Measurements from ENCODE around the gene AHCTF1.
"Not testable (repeated sequence)": the region's sequence is repeated elsewhere in the genome, so short reads cannot be mapped to it uniquely, and the experiment has no call there.

Gene AHCTF1

GRCh38 chr1:246831543-246831942, 100.2 kb downstream of the AHCTF1 start:
- no peak overlapping the region for H3K27ac ChIP-seq
- TF ChIP-seq, protein P1, sequence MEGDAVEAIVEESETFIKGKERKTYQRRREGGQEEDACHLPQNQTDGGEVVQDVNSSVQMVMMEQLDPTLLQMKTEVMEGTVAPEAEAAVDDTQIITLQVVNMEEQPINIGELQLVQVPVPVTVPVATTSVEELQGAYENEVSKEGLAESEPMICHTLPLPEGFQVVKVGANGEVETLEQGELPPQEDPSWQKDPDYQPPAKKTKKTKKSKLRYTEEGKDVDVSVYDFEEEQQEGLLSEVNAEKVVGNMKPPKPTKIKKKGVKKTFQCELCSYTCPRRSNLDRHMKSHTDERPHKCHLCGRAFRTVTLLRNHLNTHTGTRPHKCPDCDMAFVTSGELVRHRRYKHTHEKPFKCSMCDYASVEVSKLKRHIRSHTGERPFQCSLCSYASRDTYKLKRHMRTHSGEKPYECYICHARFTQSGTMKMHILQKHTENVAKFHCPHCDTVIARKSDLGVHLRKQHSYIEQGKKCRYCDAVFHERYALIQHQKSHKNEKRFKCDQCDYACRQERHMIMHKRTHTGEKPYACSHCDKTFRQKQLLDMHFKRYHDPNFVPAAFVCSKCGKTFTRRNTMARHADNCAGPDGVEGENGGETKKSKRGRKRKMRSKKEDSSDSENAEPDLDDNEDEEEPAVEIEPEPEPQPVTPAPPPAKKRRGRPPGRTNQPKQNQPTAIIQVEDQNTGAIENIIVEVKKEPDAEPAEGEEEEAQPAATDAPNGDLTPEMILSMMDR (IDR thresholded peaks at IDR 0.05), result no peak
- DNase-seq (ENCODE audit: low spot score), result no peak
- H3K4me3 ChIP-seq, result no peak overlapping the region

GRCh38 chr1:246828818-246829217, 102.9 kb downstream of the AHCTF1 start:
- DNase-seq (ENCODE audit: low spot score), result no peak
- TF ChIP-seq, protein P1 (IDR thresholded peaks at IDR 0.05), result no peak
- H3K27ac ChIP-seq, result no peak overlapping the region
- H3K4me3 ChIP-seq, result no peak overlapping the region

- no peak overlapping the region for H3K27ac ChIP-seq
- TF ChIP-seq, protein P1 (IDR thresholded peaks at IDR 0.05), result no peak
- no peak for DNase-seq (ENCODE audit: low spot score)
- H3K4me3 ChIP-seq, result no peak overlapping the region
Observed at GRCh38 chr1:246827396-246827795, 104.4 kb downstream of the AHCTF1 start.

DNA sequence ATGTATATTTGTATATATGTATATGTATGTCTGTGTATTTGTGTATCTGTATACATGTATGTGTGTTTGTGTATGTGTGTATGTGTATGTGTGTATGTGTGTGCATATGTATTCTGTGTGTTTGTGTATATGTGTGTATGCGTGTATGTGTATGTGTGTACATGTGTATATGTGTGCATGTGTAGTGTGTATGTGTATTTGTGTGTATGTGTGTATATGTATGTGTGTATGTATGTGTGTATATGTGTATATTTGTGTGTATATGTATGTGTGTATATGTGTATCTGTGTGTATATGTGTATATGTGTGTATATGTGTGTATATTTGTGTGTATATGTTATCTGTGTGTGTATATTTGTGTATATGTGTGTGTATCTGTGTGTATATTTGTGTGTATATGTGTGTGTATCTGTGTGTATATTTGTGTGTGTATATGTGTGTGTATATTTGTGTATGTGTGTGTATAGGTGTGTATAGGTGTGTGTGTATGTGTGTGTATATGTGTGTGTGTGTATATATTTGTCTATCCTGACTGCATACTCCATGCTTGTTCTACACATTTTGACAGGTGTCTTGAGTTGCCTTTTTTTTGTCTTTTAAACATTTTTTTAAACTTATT, 106.1 kb downstream of the AHCTF1 start:
- DNase-seq (ENCODE audit: low spot score), result no peak
- Histone ChIP-seq H3K27ac (no peak overlapping the region), H3K4me3 (no peak overlapping the region)
- TF ChIP-seq, protein P1 (IDR thresholded peaks at IDR 0.05), result no peak

DNA sequence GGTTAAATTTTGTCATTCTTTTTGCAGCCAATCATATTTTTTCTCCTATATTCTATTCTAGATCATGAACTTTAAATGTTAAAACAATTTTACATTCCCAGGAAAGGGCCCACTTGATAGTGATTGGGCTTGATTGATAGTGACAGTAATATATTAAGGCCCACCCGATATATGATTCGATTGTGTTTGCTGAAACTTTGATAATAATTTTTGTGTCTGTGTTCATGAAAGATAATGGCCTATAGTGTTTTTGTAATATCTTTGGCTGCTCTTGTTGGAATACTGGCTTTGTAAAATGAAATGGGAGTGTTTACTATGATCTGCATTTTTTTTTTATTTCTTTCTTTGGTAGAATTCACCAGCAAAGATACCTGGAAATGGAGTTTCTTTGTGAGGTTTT, 107.2 kb downstream of the AHCTF1 start:
- Histone ChIP-seq H3K4me3 (no peak overlapping the region), H3K27ac (no peak overlapping the region)
- TF ChIP-seq, protein P1 (IDR thresholded peaks at IDR 0.05), result no peak
- no peak for DNase-seq (ENCODE audit: low spot score)

DNA sequence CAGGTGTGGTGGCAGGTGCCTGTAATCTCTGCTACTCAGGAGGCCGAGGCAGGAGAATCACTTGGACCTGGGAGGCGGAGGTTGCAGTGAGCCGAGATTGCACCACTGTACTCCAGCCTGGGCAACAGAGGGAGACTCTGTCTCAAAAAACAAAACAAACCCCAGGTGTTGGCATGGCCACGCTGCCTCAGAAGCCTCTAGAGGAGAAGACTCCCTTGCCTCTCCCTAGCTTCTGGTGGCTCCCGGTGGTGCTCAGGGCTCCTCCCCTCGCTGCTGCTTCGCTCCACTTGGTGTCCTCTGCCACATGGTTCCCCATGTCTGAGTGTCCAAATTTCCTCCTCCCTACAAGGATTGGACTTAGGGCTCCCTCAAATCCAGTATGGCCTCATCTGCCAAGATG, 109.6 kb downstream of the AHCTF1 start:
- not testable (repeated sequence) for H3K4me3 ChIP-seq; DNase-seq (ENCODE audit: low spot score); H3K27ac ChIP-seq

DNA sequence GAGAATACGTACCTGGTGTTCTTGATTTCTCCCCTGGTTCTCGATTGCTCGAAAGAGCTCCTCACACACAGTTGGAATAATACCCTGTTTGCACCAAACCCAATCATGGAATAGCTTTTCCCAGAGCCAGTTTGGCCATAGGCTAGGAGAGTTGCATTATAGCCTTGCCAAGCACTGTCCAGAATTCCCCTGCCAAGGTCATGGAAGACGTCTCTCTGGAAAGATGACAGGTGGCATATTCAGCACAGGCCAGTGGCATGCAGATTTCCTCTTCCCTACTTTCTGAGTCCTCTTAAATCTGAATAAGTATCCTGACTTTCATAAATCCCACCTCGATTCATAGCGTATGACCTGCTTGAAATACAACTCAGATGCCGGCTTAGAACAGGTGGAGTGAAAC, 111.1 kb downstream of the AHCTF1 start:
- H3K4me3 ChIP-seq, result no peak overlapping the region
- TF ChIP-seq, protein P1 (IDR thresholded peaks at IDR 0.05), result no peak
- DNase-seq (ENCODE audit: low spot score), result no peak
- H3K27ac ChIP-seq, result no peak overlapping the region

DNA sequence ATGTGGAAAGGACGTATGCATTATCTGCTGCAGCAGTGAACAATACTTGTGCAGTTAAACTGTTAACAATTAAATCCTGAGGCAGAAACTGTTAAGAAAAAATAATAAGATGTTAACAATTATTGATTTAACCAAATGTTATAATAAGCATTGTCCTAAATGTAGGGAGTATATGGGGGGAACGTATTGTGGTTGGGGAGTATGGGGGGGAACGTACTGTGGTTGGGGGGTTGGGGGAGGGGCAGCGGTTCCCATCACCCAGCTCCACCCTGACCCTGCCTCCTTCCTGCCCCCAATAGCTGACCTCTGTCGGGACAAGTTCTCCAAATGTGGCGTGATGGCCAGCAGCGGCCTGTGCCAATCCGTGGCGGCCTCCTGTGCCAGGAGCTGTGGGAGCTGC, 114.0 kb downstream of the AHCTF1 start:
- H3K4me3 ChIP-seq; DNase-seq (ENCODE audit: low spot score); H3K27ac ChIP-seq: not testable (repeated sequence)
